Heart right ventricle (tissue), 16 donors: ENCODE measurements around the gene OR4Q2. TPM values are rescaled to one million over a fixed set of nuclear protein-coding genes. Genes with fewer than 3 reads are reported as not detected.

Source experiments
- ATAC-seq, 8 donors: fragments of 200-7000 bp; cut with Tn5 transposase; one replicate each; pipeline ENCODE4 v1.9.1; 2020; ENCODE audit warnings: mild to moderate bottlenecking in 8 of 8, moderate library complexity in 8 of 8, moderate number of reproducible peaks in 1 of 8
- DNase-seq, 2 donors: peaks; one replicate each; pipeline ENCODE4 v3.0.0-alpha.2; 2020
- H3K27ac ChIP-seq, 10 donors: fragments of 200-600 bp; sonication (generic) in 2 of 10; one replicate each; pipeline versions ENCODE4 v1.5.0 to v1.8.0; 2020 to 2022; ENCODE audit warnings: mild to moderate bottlenecking in 3 of 10
- H3K27me3 ChIP-seq, 7 donors: fragments of 200-600 bp; one replicate each; pipeline ENCODE4 v1.8.0; 2021 to 2022; ENCODE audit warnings: mild to moderate bottlenecking in 2 of 7
- H3K36me3 ChIP-seq, 9 donors: fragments of 200-600 bp; sonication (generic) in 1 of 9; one replicate each; pipeline versions ENCODE4 v1.5.0 to v1.8.0; 2020 to 2022; ENCODE audit warnings: mild to moderate bottlenecking in 2 of 9
- H3K4me1 ChIP-seq, 9 donors: fragments of 200-600 bp; sonication (generic) in 1 of 9; one replicate each; pipeline versions ENCODE4 v1.5.0 to v1.8.0; 2020 to 2022; ENCODE audit warnings: mild to moderate bottlenecking in 4 of 9
- H3K4me3 ChIP-seq, 10 donors: fragments of 200-600 bp; sonication (generic) in 2 of 10; one replicate each; pipeline versions ENCODE4 v1.5.0 to v1.8.0; 2020 to 2022; ENCODE audit warnings: mild to moderate bottlenecking in 7 of 10, moderate library complexity in 2 of 10
- H3K9me3 ChIP-seq, 11 donors: fragments of 200-600 bp in 10 of 11; sonication (generic) in 2 of 11; one replicate each; pipeline versions ENCODE4 v1.5.0 to v1.8.0; 2013 to 2022; ENCODE audit warnings: mild to moderate bottlenecking in 2 of 11, control low read depth in 1 of 11, moderate library complexity in 1 of 11
- WGBS, 2 donors: extraction: QIAGEN DNeasy Blood & Tissue Kit; methylation state at CpG; one replicate each; pipeline ENCODE4 v1.1.7; 2013; ENCODE audit warnings: inconsistent platforms in 1 of 2; 5-methylcytosine and 5-hydroxymethylcytosine counted together
- intact Hi-C, 10 donors: fragments of 100-400 bp; cut with DNase I; formaldehyde crosslinking; loops; one replicate each; pipeline versions ENCODE4 v1.11.1 to v1.14.2; 2022
- polyA plus RNA-seq, 2 donors: library from polyadenylated mRNA; stranded (reverse); fragments of 200-250 nt; gene quantifications; one replicate each; pipeline ENCODE4 v1.2.3, GENCODE V29; 2013
- total RNA-seq, 10 donors: library from RNA; stranded (reverse); fragmentation: NEBNext Ultra II Directional in 3 of 10; extraction: Animal tissue kit (Norgen Biotek cat#: 25700) in 3 of 10; gene quantifications; one replicate each; pipeline versions ENCODE4 v1.2.1 to v1.2.4, GENCODE V29; 2021 to 2023
- TF ChIP-seq, protein P1 (sequence below), 9 donors: fragments of 200-600 bp; sonication (generic) in 2 of 9; IDR thresholded peaks; one replicate each; pipeline versions ENCODE4 v1.5.0 to v1.8.0; 2021 to 2022; ENCODE audit warnings: antibody characterized with exemption in 9 of 9, mild to moderate bottlenecking in 5 of 9, moderate library complexity in 1 of 9
- donor health status: Arrhythmogenic right ventricular cardiomyopathy.
- donor health status: ischemic (EF 13 %, LVEDD 7.1; RV severe dilation, severe dysfunction).
- donor health status: healthy with polysubstance abuse.
- donor health status: DM: no; HTN: yes; CAD: no.
- donor health status: DM: no; HTN: no; CAD: no.
- donor health status: ischemic (EF 25% LVEDD 6.9; RV normal size, moderate dysfunction).
- donor health status: ischemic (EF 25% LVEDD 5.7; RV mildly dilated, moderate dysfunction).
- donor health status: healthy.
- donor health status: DM: yes; HTN: yes; CAD: no.
- donor health status: Ischemic cardiomyopathy.
- donor health status: ischemic (EF 35%, LVEDD 5.7; RV mildly dilated, moderate dysfunction).
- donor health status: nonischemic (EF 11% LVEDD 7.7; RV severe dilation, severe dysfunction).
- donor health status: DM: yes; HTN: yes; CAD: no.
- donor health status: PGD.
- donor health status: ischemic (EF 29% LVEDD 5.4; RV normal size, mild dysfunction).
- donor health status: nonischemic (EF 23%, LVEDD 6.1; RV moderate dilation, normal function).

Gene OR4Q2
- total and polyA plus RNA-seq, 12 donors, result not detected

DNA sequence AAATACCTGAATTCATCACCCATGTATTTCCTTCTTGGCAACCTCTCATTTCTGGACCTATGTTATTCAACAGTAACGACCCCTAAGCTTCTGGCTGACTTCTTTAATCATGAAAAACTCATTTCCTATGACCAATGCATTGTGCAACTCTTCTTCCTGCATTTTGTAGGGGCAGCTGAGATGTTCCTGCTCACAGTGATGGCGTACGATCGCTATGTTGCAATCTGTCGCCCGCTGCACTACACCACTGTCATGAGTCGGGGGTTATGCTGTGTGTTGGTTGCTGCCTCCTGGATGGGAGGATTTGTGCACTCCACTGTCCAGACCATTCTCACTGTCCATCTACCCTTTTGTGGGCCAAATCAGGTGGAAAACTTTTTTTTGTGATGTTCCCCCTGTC is 356 bp downstream of the OR4Q2 start:
- Histone ChIP-seq H3K36me3 (no peaks in the 10 kb centered on the region), H3K27me3 (no peaks in the 10 kb centered on the region), H3K9me3 (peaks cover 0 to 10% (median 0%) of the 10 kb centered on the region in 11 donors), H3K4me1 (no peaks in the 10 kb centered on the region), H3K27ac (no peak overlapping the region), H3K4me3 (no peak overlapping the region)
- no peak for ATAC-seq
- intact Hi-C loops, result no loop called here
- TF ChIP-seq, protein P1, sequence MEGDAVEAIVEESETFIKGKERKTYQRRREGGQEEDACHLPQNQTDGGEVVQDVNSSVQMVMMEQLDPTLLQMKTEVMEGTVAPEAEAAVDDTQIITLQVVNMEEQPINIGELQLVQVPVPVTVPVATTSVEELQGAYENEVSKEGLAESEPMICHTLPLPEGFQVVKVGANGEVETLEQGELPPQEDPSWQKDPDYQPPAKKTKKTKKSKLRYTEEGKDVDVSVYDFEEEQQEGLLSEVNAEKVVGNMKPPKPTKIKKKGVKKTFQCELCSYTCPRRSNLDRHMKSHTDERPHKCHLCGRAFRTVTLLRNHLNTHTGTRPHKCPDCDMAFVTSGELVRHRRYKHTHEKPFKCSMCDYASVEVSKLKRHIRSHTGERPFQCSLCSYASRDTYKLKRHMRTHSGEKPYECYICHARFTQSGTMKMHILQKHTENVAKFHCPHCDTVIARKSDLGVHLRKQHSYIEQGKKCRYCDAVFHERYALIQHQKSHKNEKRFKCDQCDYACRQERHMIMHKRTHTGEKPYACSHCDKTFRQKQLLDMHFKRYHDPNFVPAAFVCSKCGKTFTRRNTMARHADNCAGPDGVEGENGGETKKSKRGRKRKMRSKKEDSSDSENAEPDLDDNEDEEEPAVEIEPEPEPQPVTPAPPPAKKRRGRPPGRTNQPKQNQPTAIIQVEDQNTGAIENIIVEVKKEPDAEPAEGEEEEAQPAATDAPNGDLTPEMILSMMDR (IDR thresholded peaks at IDR 0.05), result no peak
- 76 to 82% methylated on average over 7 of the region's 7 CpGs for WGBS, 2 donors
- no peak for DNase-seq

DNA sequence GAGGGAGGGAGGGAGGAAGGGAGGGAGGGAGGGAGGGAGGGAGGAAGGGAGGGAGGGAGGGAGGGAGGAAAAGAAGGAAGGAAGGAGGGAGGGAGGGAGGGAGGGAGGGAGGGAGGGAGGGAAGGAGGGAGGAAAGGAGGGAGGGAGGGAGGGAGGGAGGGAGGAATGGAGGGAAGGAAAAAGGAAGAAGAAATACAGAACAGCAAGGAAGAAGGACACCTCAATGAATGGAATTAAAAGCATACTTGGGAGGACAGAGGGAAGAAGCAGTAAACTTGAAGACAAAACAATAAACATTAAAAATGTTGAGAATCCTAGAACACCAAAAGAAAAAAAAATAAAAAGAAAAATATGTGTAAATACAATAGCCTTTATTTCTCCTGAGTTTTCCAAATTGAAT is 6.2 kb downstream of the OR4Q2 start:
- no peaks in the 10 kb centered on the region for H3K27me3 ChIP-seq
- TF ChIP-seq, protein P1 (IDR thresholded peaks at IDR 0.05), result no peak
- no peak overlapping the region for H3K27ac ChIP-seq
- H3K9me3 ChIP-seq, result peaks cover 0 to 20% (median 3%) of the 10 kb centered on the region in 11 donors
- H3K4me1 ChIP-seq, result no peaks in the 10 kb centered on the region
- no peak overlapping the region for H3K4me3 ChIP-seq
- no peak for DNase-seq
- intact Hi-C loops, result no loop called here
- ATAC-seq, result no peak
- H3K36me3 ChIP-seq, result no peaks in the 10 kb centered on the region

DNA sequence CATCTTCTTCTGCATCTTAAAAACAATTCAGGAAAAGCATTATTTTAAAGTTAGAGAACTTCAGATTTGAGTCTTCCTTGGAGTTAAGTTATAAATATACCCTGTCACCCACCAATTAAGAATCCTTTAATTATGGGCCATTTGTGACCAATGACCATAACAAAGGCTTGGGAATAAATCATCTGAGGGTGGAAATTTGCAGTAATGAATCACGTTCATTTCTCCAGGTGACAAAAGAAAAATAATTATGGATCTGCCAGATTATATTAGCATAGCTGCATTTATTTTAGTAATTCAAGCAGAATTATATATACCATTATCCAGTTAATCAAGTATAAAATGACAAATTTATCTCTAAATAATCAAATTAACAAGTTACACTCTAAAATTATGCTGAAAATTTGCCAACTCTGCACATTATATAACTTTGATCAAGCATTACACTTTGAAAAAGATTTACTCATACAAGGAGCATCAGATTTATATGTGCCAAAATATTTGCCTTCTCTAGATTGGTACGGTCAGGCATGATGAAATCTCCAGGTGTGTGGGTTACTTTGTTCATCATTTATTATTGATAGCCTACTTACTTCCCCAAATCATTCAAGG is 17.4 kb downstream of the OR4Q2 start, which contains the start of gene OR4K14:
Gene OR4K14 (minus strand): TSS at position 51 of the 609 bp plus-strand sequence. CDS start 4,114 bp downstream, outside the sequence.
- H3K27ac ChIP-seq, result no peak within 1 kb of the TSS
- TF ChIP-seq, protein P1 (IDR thresholded peaks at IDR 0.05), result no peak
- WGBS, 2 donors, result 57 to 59% methylated on average over 2 of the region's 2 CpGs
- peaks cover 0 to 7% (median 0%) of the 10 kb centered on the region in 11 donors for H3K9me3 ChIP-seq
- H3K4me1 ChIP-seq, result no peaks in the 10 kb centered on the region
- H3K27me3 ChIP-seq, result no peaks in the 10 kb centered on the region
- no peak for ATAC-seq
- no peak within 1 kb of the TSS for H3K4me3 ChIP-seq
- intact Hi-C loops, result no loop called here
- H3K36me3 ChIP-seq, result no peaks in the 10 kb centered on the region
- no peak for DNase-seq

DNA sequence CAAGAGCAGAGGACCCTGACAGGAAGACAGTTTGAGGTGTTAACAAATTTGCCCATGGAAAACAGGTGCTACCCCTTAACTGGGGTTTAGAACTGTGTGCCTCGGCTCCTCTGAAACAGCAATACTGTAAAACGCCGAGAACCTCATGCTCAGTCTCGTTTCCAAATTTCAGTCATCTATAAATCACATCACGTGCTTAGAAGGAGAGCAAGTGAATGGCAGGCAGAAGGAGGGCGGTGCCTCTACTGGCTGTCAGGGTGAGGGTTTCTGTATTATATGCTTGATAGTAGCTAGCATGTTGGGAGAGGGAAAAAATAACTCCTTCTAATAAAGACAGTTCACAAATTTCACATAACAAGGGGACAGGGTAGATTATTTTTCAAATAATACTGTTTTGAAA is 29.1 kb downstream of the OR4Q2 start:
- DNase-seq, result no peak
- H3K4me3 ChIP-seq, result no peak overlapping the region
- H3K9me3 ChIP-seq, result peaks cover 0 to 6% (median 0%) of the 10 kb centered on the region in 11 donors
- no peaks in the 10 kb centered on the region for H3K36me3 ChIP-seq
- ATAC-seq, result no peak
- WGBS, 2 donors, result 66 to 70% methylated on average over 6 of the region's 6 CpGs
- TF ChIP-seq, protein P1 (IDR thresholded peaks at IDR 0.05), result no peak
- no peaks in the 10 kb centered on the region for H3K4me1 ChIP-seq
- no peak overlapping the region for H3K27ac ChIP-seq
- intact Hi-C loops, result no loop called here
- no peaks in the 10 kb centered on the region for H3K27me3 ChIP-seq
